GM15510 (cell line): ENCODE measurements around the gene CRACR2B.
A peak's percentile ranks its signal among the peaks of the same experiment; 100 is the strongest.

ENCODE experiments used
- POLR2A ChIP-seq: IDR thresholded peaks from 3 replicates; pipeline ENCODE4 v1.6.1; 2011; ENCODE audit warnings: borderline replicate concordance; ENCODE audit not compliant: insufficient read length; ENCODE audit errors: extremely low read depth

CRACR2B gene

GRCh38 chr11:826227-826621 lies 1.5 kb upstream of the CRACR2B start:
- TF ChIP-seq POLR2A: no peak

- no peak for TF ChIP-seq POLR2A
Measured at GRCh38 chr11:826836-827145, 928 bp upstream of the CRACR2B start.

- peak; percentile 49 for TF ChIP-seq POLR2A
Measured at GRCh38 chr11:827146-827896, 398 bp upstream of the CRACR2B start.

GRCh38 chr11:828506-829175 lies 922 bp downstream of the CRACR2B start:
- no peak for TF ChIP-seq POLR2A

GRCh38 chr11:829176-829846 lies 1.6 kb downstream of the CRACR2B start:
- no peak for TF ChIP-seq POLR2A

- TF ChIP-seq POLR2A: peak; percentile 7
Measured at GRCh38 chr11:829847-830294, 2.2 kb downstream of the CRACR2B start.

GRCh38 chr11:830295-831117 lies 2.8 kb downstream of the CRACR2B start:
- TF ChIP-seq POLR2A: no peak

- no peak for TF ChIP-seq POLR2A
Measured at GRCh38 chr11:831118-831864, 3.6 kb downstream of the CRACR2B start.

- no peak for TF ChIP-seq POLR2A
Measured at GRCh38 chr11:831961-832528, 4.3 kb downstream of the CRACR2B start.

GRCh38 chr11:832529-833113 lies 4.9 kb downstream of the CRACR2B start, which contains the start of gene CD151:
CD151 (plus strand) TSS chr11:832952; CDS start chr11:836070, 3,118 bp downstream.
- peak; percentile 52 for TF ChIP-seq POLR2A

- no peak for TF ChIP-seq POLR2A
Measured at GRCh38 chr11:833114-833791, 5.5 kb downstream of the CRACR2B start.

- TF ChIP-seq POLR2A: no peak
Measured at GRCh38 chr11:833849-834311, 6.2 kb downstream of the CRACR2B start.
